Heart left ventricle (tissue), 16 donors: Measurements from ENCODE around the gene KY. TPM values are rescaled to one million over a fixed set of nuclear protein-coding genes. Genes with fewer than 3 reads are reported as not detected.

Experiments used
- ATAC-seq, 4 donors: fragments of 200-7000 bp; cut with Tn5 transposase; one replicate each; pipeline ENCODE4 v1.9.1; 2020 to 2022; ENCODE audit warnings: moderate library complexity in 4 of 4, mild to moderate bottlenecking in 3 of 4, moderate number of reproducible peaks in 1 of 4
- DNase-seq, 5 donors: peaks; one replicate each; pipeline ENCODE4 v3.0.0-alpha.2; 2020
- H3K27ac ChIP-seq, 12 donors: fragments of 200-600 bp; sonication (generic) in 4 of 12; one replicate each; pipeline versions ENCODE4 v1.5.0 to v1.8.0; 2016 to 2022; ENCODE audit warnings: mild to moderate bottlenecking in 2 of 12
- H3K27me3 ChIP-seq, 9 donors: fragments of 200-600 bp; sonication (generic) in 2 of 9; one replicate each; pipeline versions ENCODE4 v1.5.1 to v1.8.0; 2016 to 2022; ENCODE audit warnings: mild to moderate bottlenecking in 3 of 9
- H3K36me3 ChIP-seq, 9 donors: fragments of 200-600 bp; sonication (generic) in 2 of 9; one replicate each; pipeline versions ENCODE4 v1.5.0 to v1.8.0; 2018 to 2022; ENCODE audit warnings: mild to moderate bottlenecking in 2 of 9
- H3K4me1 ChIP-seq, 12 donors: fragments of 200-600 bp; sonication (generic) in 4 of 12; one replicate each; pipeline versions ENCODE4 v1.5.0 to v1.8.0; 2016 to 2022; ENCODE audit warnings: mild to moderate bottlenecking in 3 of 12
- H3K4me3 ChIP-seq, 12 donors: fragments of 200-600 bp; sonication (generic) in 4 of 12; one replicate each; pipeline versions ENCODE4 v1.5.0 to v1.8.0; 2017 to 2022; ENCODE audit warnings: mild to moderate bottlenecking in 9 of 12, moderate library complexity in 4 of 12
- H3K9me3 ChIP-seq, 12 donors: fragments of 200-600 bp; sonication (generic) in 4 of 12; one replicate each; pipeline versions ENCODE4 v1.5.0 to v1.8.0; 2016 to 2022; ENCODE audit warnings: mild to moderate bottlenecking in 1 of 12
- CTCF ChIP-seq, 12 donors: fragments of 200-600 bp; sonication (generic) in 4 of 12; IDR thresholded peaks; one replicate each; pipeline versions ENCODE4 v1.5.0 to v1.8.0; 2018 to 2022; ENCODE audit warnings: antibody characterized with exemption in 12 of 12, mild to moderate bottlenecking in 5 of 12
- POLR2A ChIP-seq, 2 donors: fragments of 450-650 bp; IDR thresholded peaks; one replicate each; pipeline ENCODE4 v1.6.1; 2017; ENCODE audit warnings: antibody characterized with exemption in 2 of 2, mild to moderate bottlenecking in 2 of 2, moderate library complexity in 2 of 2
- WGBS, 4 donors: extraction: QIAGEN DNeasy Blood & Tissue Kit in 2 of 4; methylation state at CpG; one replicate each; pipeline versions ENCODE4 v1.1.5 to v1.1.7; 2013 to 2018; 5-methylcytosine and 5-hydroxymethylcytosine counted together
- intact Hi-C, 10 donors: fragments of 100-400 bp; cut with DNase I; formaldehyde crosslinking; loops; one replicate each; pipeline versions ENCODE4 v1.11.1 to v1.14.2; 2022
- polyA plus RNA-seq, 2 donors: library from polyadenylated mRNA; stranded (reverse); fragments of 200-250 nt; gene quantifications; one replicate each; pipeline ENCODE4 v1.2.3, GENCODE V29; 2013
- total RNA-seq, 9 donors: library from RNA; depleted of rRNA in 2 of 9; stranded (reverse); fragments of >200 nt in 2 of 9; fragmentation: NEBNext Ultra II Directional in 3 of 9; extraction: Animal tissue kit (Norgen Biotek cat#: 25700) in 3 of 9; gene quantifications; one replicate each; pipeline versions ENCODE4 v1.1.0 to v1.2.4, GENCODE V29; 2016 to 2023
- donor health status: ischemic (EF 13 %, LVEDD 7.1; RV severe dilation, severe dysfunction).
- donor health status: healthy with polysubstance abuse.
- donor health status: DM: no; HTN: yes; CAD: no.
- donor health status: DM: no; HTN: no; CAD: no.
- donor health status: ischemic (EF 25% LVEDD 6.9; RV normal size, moderate dysfunction).
- donor health status: ischemic (EF 25% LVEDD 5.7; RV mildly dilated, moderate dysfunction).
- donor health status: healthy.
- donor health status: DM: yes; HTN: yes; CAD: no.
- donor health status: ischemic (EF 35%, LVEDD 5.7; RV mildly dilated, moderate dysfunction).
- donor health status: nonischemic (EF 11% LVEDD 7.7; RV severe dilation, severe dysfunction).
- donor health status: DM: yes; HTN: yes; CAD: no.
- donor health status: PGD.
- donor health status: ischemic (EF 29% LVEDD 5.4; RV normal size, mild dysfunction).
- donor health status: nonischemic (EF 23%, LVEDD 6.1; RV moderate dilation, normal function).

KY gene
- total and polyA plus RNA-seq, 11 donors: 1.4 to 22.5 (median 8.6) TPM

GRCh38 chr3:134603956-134604355 is 46.9 kb downstream of the KY start:
- Histone ChIP-seq H3K4me3 (no peak overlapping the region), H3K4me1 (peaks cover 0 to 22% (median 7%) of the 10 kb centered on the region in 12 donors), H3K36me3 (peaks cover 0 to 4% (median 0%) of the 10 kb centered on the region in 9 donors), H3K27me3 (no peaks in the 10 kb centered on the region), H3K9me3 (no peaks in the 10 kb centered on the region), H3K27ac (no peak overlapping the region)
- TF ChIP-seq CTCF (IDR thresholded peaks at IDR 0.05) (no peak), POLR2A (IDR thresholded peaks at IDR 0.05) (no peak)
- no peak for DNase-seq
- WGBS, 4 donors: 89 to 95% (median 92%) methylated on average over 4 to 13 of the region's 13 CpGs
- ATAC-seq: no peak
- intact Hi-C loops: loop anchor here in 9 of 10 donors (5.0 to 10.0 kb wide), 7 partner anchors 151 to 1293 kb away; no protein-coding TSS in a partner anchor

- 61 to 64% (median 62%) methylated on average over 4 of the region's 4 CpGs for whole genome bisulfite sequencing, 4 donors
- H3K27me3 ChIP-seq: no peaks in the 10 kb centered on the region
- no peaks in the 10 kb centered on the region for H3K9me3 ChIP-seq
- H3K27ac ChIP-seq: no peak overlapping the region
- intact Hi-C loops: loop anchor here in 9 of 10 donors (5.0 to 10.0 kb wide), 7 partner anchors 151 to 1294 kb away; no protein-coding TSS in a partner anchor
- DNase-seq (no peak), ATAC-seq (no peak)
- H3K4me3 ChIP-seq: no peak overlapping the region
- no peak for TF ChIP-seq POLR2A (IDR thresholded peaks at IDR 0.05)
- TF ChIP-seq CTCF (IDR thresholded peaks at IDR 0.05): no peak
- peaks cover 0 to 4% (median 0%) of the 10 kb centered on the region in 9 donors for H3K36me3 ChIP-seq
- peaks cover 0 to 22% (median 7%) of the 10 kb centered on the region in 12 donors for H3K4me1 ChIP-seq
Measured at GRCh38 chr3:134603480-134603879, 47.3 kb downstream of the KY start.

GRCh38 chr3:134602440-134602814 is 48.4 kb downstream of the KY start:
- Histone ChIP-seq H3K4me3 (no peak overlapping the region), H3K27ac (no peak overlapping the region), H3K27me3 (no peaks in the 10 kb centered on the region), H3K4me1 (peaks cover 0 to 22% (median 7%) of the 10 kb centered on the region in 12 donors), H3K36me3 (no peaks in the 10 kb centered on the region), H3K9me3 (no peaks in the 10 kb centered on the region)
- TF ChIP-seq CTCF (IDR thresholded peaks at IDR 0.05): no peak
- no peak for TF ChIP-seq POLR2A (IDR thresholded peaks at IDR 0.05)
- intact Hi-C loops: loop anchor here in 9 of 10 donors (5.0 to 10.0 kb wide), 7 partner anchors 152 to 1295 kb away; no protein-coding TSS in a partner anchor
- 54 to 66% (median 61%) methylated on average over 6 of the region's 6 CpGs for WGBS, 4 donors
- ATAC-seq: peak in 1 of 4 donors; percentile 13
- DNase-seq: no peak

GRCh38 chr3:134601539-134602439 is 49.0 kb downstream of the KY start:
- 46 to 52% (median 50%) methylated on average over 19 of the region's 19 CpGs for WGBS, 4 donors
- intact Hi-C loops: loop anchor here (2.0 to 10.0 kb wide), 11 partner anchors 153 to 1296 kb away; partner anchors contain the start of gene EPHB1 (in 1 of the 10)

More at GRCh38 chr3:134601539-134602439, 49.0 kb downstream of the KY start:
- TF ChIP-seq CTCF (IDR thresholded peaks at IDR 0.05) (no peak), POLR2A (IDR thresholded peaks at IDR 0.05) (no peak)
- no peaks in the 10 kb centered on the region for H3K36me3 ChIP-seq
- no peaks in the 10 kb centered on the region for H3K27me3 ChIP-seq
- no peak overlapping the region for H3K4me3 ChIP-seq
- H3K27ac ChIP-seq: no peak overlapping the region
- peaks cover 0 to 21% (median 6%) of the 10 kb centered on the region in 12 donors for H3K4me1 ChIP-seq
- ATAC-seq (peak in 3 of 4 donors; percentile 16 to 32 (median 27)), DNase-seq (peak in 1 of 5 donors; percentile 43)
- no peaks in the 10 kb centered on the region for H3K9me3 ChIP-seq
